ENCODE measurements around the gene KRT8.

The KRT8 gene

GRCh38 chr12:52921488-52922165, 16.8 kb upstream of the KRT8 start:
- no peak for TF ChIP-seq CTCF (IDR thresholded peaks at IDR 0.05; ENCODE audit: extremely low read depth, missing control alignments)
- DNase-seq (ENCODE audit: low spot score) = no peak

GRCh38 chr12:52920937-52921336, 16.1 kb upstream of the KRT8 start:
- TF ChIP-seq CTCF (IDR thresholded peaks at IDR 0.05; ENCODE audit: extremely low read depth, missing control alignments) = no peak
- DNase-seq (ENCODE audit: low spot score) = no peak

GRCh38 chr12:52918784-52919183, 13.9 kb upstream of the KRT8 start:
- DNase-seq (ENCODE audit: low spot score) = no peak
- TF ChIP-seq CTCF (IDR thresholded peaks at IDR 0.05; ENCODE audit: extremely low read depth, missing control alignments) = no peak

- no peak for DNase-seq (ENCODE audit: low spot score)
- no peak for TF ChIP-seq CTCF (IDR thresholded peaks at IDR 0.05; ENCODE audit: extremely low read depth, missing control alignments)
Measured at GRCh38 chr12:52918351-52918750, 13.5 kb upstream of the KRT8 start.

- DNase-seq (ENCODE audit: low spot score) = no peak
- no peak for TF ChIP-seq CTCF (IDR thresholded peaks at IDR 0.05; ENCODE audit: extremely low read depth, missing control alignments)
Measured at GRCh38 chr12:52917800-52918199, 12.9 kb upstream of the KRT8 start.

GRCh38 chr12:52916216-52916615, 11.3 kb upstream of the KRT8 start:
- no peak for TF ChIP-seq CTCF (IDR thresholded peaks at IDR 0.05; ENCODE audit: extremely low read depth, missing control alignments)
- no peak for DNase-seq (ENCODE audit: low spot score)

GRCh38 chr12:52915637-52916036, 10.8 kb upstream of the KRT8 start:
- no peak for DNase-seq (ENCODE audit: low spot score)
- no peak for TF ChIP-seq CTCF (IDR thresholded peaks at IDR 0.05; ENCODE audit: extremely low read depth, missing control alignments)

Measured in GM20000 (cell line).